ENCODE results near the gene KIF2C.

GRCh38 chr1:44806025-44806703 is 66.5 kb downstream of the KIF2C start:
- TF ChIP-seq NFRKB (IDR thresholded peaks at IDR 0.05) (no peak), SP1 (IDR thresholded peaks at IDR 0.05) (no peak), PKNOX1 (IDR thresholded peaks at IDR 0.05) (no peak), SUZ12 (IDR thresholded peaks at IDR 0.05) (no peak), HDGF (IDR thresholded peaks at IDR 0.05; ENCODE audit: borderline replicate concordance) (no peak), BHLHE40 (IDR thresholded peaks at IDR 0.05; ENCODE audit: borderline replicate concordance) (no peak), FOXM1 (IDR thresholded peaks at IDR 0.05; ENCODE audit: borderline replicate concordance) (no peak), FOXA1 (IDR thresholded peaks at IDR 0.05) (no peak), FOXK2 (IDR thresholded peaks at IDR 0.05) (no peak), ARNT (IDR thresholded peaks at IDR 0.05) (no peak), CTBP1 (IDR thresholded peaks at IDR 0.05; ENCODE audit: borderline replicate concordance) (no peak), ZNF384 (IDR thresholded peaks at IDR 0.05) (no peak), TARDBP (IDR thresholded peaks at IDR 0.05) (no peak)

Measured in HEK293T (cell line).